Activated gamma-delta T cell treated with Interleukin-2 at 50 U/mL for 16 hours (primary cell): ENCODE measurements around the gene ELP2.
"Not testable (repeated sequence)": the region's sequence is repeated elsewhere in the genome, so short reads cannot be mapped to it uniquely, and the experiment has no call there.

Experiments
- DNase-seq: peaks from one replicate; pipeline ENCODE4 v3.0.0-alpha.2; 2020

ELP2 gene

DNA sequence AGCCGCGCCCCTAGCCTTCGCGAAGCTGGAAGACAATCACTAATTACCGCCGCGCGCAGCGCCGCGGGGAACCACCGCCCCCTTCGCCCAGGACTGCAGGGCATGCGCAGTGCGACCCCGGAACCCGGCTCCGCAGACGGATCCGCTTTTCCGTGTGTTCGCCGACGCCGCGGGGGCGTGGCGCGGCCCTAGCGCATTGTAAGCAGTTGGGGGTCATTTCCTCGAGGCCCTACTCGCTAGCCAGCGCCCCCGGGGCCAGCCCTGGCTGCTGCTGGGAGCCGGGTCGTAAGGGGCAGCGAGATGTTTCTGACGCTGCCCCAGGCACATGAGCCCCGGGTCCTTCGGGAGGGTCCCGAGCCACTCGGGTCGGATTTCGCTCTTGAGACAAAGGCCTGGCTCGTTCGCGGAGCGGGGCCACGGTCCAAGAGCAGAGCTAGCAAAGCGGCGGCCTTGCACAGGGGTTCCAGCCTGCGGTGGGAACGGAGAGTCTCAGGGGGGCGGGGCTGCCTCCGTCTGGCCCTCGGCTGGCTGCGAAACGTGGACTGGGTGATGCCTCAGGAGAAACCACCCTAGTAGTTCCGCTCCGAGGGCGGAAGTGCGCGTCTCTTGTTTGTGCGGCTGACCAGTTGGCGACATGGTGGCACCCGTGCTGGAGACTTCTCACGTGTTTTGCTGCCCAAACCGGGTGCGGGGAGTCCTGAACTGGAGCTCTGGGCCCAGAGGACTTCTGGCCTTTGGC, at the start of gene ELP2, which contains the start of gene SLC39A6:
TSS of gene ELP2 (plus strand) at position 600 of the 739 bp plus-strand sequence. CDS start at position 635, 35 bp downstream.
TSS of gene SLC39A6 (minus strand) at position 41 of the 739 bp plus-strand sequence. CDS start 2,333 bp downstream, outside the sequence.
- DNase-seq: peak; percentile 96

- not testable (repeated sequence) for DNase-seq
Observed at GRCh38 chr18:36081118-36081517, 48.6 kb upstream of the ELP2 start.

DNA sequence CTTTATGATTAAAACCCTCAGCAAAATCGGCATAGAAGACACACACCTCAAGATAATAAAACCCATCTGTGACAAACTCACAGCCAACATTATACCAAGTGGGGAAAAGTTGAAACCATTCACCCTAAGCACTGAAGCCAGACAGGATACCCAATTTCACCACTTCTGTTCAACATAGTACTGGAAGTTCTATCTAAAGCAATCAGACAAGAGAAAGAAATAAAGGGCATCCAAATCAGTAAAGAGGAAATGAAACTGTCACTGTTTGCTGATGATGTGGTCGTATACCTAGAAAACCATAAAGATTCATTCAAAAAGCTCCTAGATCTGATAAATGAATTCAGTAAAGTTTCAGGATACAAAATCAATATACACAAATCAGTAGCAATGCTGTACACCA, 46.0 kb upstream of the ELP2 start:
- DNase-seq: no peak

DNA sequence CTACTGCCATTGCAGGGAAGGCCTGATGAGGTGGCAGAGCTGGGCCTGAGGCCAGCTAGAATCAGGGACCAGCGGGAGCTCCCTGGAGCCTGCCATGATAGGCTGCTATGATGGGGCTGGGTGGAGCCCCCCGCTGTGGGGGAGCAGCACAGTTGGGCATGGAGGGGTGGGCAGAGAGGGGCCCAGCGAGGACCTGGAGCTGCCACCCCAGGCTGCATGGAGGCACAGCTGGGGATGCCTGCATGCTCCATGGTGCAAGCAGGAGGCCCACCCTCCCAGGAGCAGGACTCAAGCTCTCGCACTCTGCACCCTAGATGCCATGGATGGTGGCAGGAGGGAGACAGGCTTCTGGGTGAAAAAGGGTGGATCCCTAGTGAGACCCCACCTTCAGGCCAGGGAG, 44.5 kb upstream of the ELP2 start:
- DNase-seq: no peak

DNA sequence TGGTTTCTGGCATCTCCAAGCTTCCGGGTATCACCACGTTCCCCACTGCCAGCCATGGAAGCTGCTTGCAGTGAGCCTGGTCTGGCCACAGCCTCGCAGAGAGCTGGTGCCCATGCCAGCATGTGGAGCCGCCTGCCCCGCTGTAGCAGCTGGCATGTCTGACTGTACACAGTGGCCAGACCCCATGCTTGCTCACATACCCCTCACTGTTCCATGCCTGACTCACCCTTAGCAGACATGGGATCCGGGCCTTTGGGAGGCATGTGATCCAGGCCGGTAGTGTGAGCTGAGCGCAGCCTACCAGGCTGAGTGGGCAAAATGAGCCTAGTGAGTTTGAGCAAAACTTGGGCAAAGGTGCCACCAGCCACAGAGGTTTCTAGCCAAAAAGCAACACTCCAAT, 43.5 kb upstream of the ELP2 start:
- DNase-seq: no peak

- no peak for DNase-seq
Observed at GRCh38 chr18:36088256-36088655, 41.4 kb upstream of the ELP2 start.

DNA sequence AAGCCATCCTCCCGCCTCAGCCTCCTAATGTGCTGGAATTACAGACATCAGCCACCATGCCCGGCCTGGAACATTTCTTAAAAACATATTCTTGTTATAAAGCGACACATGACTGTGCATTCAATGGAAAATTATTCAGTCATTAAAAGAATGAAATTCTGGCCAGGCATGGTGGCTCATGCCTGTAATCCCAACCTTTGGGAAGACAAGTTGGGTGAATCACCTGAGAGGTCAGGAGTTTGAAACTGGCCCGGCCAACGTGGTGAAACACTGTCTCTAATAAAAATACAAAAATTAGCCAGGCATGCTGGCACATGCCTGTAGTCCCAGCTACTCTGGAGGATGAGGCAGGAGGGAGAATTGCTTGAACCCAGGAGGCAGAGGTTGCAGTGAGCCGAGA, 40.7 kb upstream of the ELP2 start:
- DNase-seq: no peak

- DNase-seq: not testable (repeated sequence)
Observed at GRCh38 chr18:36092116-36092515, 37.6 kb upstream of the ELP2 start.

DNA sequence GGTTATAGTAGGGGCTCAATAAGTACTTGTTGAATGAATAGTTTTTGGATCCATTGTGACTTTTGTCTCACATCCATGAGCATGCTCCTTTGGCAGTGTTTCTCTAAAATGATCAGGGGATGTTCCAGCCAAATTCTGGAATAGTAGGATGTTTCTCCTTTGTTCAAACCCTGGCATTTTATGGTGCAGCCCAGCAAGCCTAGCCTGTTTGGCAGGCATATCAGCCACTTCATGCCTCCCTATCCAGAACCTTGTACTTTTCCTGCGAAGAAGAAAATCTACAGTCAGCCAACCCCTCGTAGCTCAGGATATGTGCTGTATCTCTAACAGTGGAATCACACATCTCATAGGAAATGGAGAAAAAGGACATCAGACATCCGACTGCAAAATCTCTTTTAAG, 35.3 kb upstream of the ELP2 start:
- no peak for DNase-seq

- DNase-seq: no peak
Observed at GRCh38 chr18:36095936-36096519, 33.7 kb upstream of the ELP2 start.

- DNase-seq: no peak
Observed at GRCh38 chr18:36096955-36097354, 32.7 kb upstream of the ELP2 start.

DNA sequence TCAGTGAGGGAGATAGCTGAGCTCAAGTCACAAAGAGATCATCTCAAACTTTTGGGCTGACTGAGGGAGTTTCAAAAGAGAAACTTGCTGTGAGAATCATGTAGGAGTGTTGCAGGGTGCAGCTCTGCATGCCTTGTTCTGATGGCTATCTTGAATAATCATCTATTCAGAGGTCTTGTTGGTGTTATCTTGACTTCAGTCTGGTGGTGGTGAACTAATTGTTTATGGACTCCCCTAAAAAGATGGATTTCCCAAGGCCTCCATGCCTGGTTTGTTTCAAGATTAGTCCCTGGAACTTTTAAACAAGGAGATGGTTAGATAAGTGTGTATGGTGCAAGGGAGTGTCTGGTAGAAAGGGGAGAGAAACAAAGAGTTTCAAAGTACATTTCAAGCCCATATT, 30.4 kb upstream of the ELP2 start:
- no peak for DNase-seq

DNA sequence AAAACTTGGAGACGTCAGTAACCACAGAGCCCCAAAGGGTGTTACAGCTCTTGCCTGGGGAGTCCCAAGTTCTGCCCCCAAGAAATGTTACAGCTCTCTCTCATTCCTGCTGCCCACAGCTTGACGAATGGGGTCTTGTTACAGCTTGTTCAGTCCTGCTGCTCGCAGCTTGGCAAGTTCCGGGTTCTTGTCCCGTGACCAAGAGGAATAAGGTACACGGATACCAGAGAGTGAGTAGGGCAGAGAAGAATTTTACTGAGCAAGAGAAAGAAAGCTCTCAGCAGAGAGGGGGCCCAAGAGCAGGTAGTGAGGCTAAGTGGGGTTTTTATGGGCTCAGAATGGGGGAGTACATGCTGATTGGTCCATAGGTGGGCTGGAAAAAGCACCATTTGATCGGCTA, 27.8 kb upstream of the ELP2 start:
- no peak for DNase-seq

DNA sequence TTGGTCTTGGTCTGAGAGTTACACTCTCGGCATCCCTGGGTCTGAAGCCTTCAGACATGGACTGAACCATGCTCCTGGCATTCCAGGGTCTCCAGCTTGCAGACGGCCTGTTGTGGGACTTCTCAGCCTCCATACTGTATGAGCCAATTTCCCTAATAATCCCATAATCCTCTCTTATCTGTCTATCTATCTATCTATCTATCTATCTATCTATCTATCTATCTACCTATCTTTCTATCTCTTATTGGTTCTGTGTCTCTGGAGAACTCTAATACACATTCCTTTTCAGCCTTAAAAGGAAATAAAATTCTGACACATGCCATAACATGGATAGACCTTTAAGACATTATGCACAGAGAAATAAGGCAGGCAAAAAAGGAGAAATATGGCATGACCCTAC, 24.9 kb upstream of the ELP2 start:
- DNase-seq: no peak

DNA sequence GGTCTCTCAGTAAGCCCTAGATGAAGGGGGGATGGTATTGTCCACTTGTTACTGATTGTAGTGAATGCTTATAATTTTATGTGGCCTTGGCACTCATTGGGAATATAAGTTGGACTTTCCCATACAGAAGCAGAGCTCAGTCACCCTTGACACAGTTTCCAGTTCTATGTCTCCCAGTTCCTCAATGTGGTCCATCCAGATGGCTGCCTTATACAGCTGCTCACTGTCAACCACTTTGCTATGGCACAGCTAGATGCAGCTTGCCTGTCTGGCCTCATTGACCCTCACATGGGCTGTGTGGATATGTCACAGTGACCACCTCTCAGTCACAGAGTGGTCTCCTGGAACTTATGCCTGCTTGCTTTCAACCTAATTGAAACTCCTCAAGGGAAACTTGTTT, 22.2 kb upstream of the ELP2 start:
- no peak for DNase-seq

DNA sequence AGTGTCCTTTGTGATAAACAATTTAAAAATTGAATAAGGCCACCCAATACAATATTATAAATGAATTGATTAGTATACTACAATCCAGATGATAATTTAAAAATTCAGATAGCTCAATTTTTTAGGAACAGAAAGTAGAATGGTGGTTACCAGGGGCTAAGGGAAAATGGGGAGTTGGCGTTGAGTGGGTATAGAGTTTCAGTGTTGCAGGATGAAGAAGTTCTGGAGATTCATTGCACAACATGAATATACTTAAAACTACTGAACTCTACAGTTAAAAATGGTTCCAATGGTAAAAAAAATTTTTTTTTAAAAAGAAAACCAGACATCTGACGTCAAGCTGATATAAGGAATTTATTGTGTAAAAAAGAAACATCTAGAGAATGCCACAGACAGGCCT, 21.5 kb upstream of the ELP2 start:
- no peak for DNase-seq

DNA sequence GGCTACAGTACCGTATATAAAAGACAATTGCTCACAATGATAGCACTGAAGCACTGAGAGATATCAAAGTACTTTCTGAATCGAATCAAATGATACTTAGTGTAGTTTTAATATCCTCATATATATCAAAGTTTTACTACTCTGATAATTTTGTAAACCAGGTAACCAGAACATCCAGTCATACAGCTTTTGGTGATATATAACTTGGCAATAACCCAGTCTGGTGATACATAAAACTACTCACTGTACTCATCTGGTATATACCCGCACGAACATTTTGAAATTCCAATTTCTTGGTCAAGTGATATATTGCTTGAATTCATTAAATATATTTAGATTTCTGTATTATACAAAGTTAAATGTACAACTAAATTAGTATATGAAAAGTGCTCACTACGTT, 21.1 kb upstream of the ELP2 start:
- no peak for DNase-seq

DNA sequence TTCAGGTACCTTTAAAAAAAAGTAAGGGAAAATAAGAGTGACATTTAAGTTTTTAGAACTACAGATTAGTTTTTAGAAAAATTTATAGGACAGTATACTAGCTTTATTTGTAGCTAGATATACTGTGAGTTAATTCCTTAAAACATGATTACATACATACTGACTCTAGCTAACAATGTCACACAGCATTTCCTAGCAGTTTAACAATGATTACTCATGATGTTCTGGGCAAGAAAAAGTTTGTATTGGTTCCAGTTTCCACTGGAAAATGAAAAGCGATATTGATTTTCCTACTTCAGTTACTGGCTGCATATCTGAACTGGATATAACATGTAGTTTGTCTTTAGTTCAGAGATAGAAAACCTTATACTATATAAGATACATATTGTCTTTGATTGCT, 20.0 kb upstream of the ELP2 start:
- no peak for DNase-seq

- DNase-seq: no peak
Observed at GRCh38 chr18:36112302-36112701, 17.4 kb upstream of the ELP2 start.

DNA sequence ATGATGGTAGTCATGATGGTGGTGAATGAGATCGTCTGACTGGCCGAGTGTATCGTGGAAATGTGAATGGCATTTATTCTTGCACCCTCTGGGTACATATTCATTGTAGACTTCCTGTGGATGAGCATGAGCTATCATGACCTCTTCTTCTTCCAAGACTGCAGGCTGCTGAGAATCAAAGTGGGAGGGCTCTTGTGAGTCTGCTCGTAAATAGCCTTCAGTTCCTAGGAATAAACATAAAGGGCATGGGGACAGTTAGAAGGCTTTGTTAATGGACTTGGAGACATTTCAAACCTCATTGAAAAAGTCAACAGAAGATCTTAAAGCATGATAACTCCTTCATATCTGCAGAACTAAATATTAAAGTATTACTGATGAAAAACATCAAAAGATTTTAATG, 15.4 kb upstream of the ELP2 start:
- no peak for DNase-seq

DNA sequence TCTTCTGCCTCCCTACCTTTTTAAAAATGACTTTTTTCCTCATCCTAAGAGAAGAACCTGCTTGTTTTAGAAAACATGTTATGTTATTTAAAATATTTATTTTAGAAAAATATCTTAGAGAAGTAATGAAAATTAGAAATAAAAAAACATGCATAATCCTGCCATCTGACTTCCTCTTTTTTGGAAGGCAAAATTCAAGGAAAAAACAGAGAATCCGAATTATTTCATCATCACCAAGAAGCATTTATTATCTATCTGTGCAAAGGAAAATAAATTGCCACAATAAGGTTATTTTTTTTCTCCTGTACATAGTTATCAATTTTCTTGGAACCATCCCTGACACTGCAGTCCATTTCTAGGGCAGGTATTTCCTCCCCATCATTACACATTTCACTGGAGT, 15.0 kb upstream of the ELP2 start:
- DNase-seq: no peak

- DNase-seq: not testable (repeated sequence)
Observed at GRCh38 chr18:36116771-36117170, 12.9 kb upstream of the ELP2 start.

DNA sequence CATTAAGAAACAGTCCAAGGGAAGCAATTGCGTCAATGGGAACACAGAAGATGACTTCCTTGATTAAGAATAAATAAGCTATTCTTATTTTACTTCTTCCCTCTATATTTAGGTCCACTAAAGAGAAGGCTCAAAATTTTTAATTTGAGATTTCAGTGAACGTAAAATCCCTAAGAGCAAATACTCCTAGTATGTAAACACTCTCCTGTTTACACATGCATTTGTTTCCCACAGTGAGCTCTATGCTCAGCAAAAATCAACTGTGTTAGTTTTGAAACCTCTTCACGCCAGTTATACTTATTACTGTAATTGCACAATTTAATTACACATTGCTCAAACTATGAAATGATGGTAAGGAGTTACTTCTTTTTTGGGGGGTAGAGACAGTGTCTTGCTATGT, 9.4 kb upstream of the ELP2 start:
- no peak for DNase-seq

- no peak for DNase-seq
Observed at GRCh38 chr18:36124841-36125240, 4.9 kb upstream of the ELP2 start.

DNA sequence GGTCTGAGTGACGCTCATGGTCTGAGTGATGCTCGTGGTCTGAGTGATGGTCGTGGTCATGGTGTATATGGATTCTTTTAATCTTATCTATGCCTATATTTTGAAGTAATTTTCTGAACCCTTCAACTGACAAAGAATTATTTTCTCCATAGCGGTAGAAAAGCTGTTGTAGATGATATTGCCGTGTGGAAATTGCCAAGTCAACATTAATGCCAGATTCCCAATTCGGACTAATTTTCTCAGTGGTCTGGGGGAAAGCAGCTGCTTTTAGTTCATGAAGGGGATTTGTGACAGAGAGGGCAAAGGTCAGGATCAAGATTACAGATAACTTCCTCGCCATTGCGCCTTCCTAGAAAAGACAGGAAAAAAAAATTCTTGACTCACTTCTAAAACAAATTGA, 3.0 kb upstream of the ELP2 start:
- DNase-seq: no peak
